HL-60 (cell line): ENCODE data around the gene EPHA4.

Experiments
- DNase-seq, 2 experiments: peaks; one replicate each; pipeline ENCODE4 v3.0.0-alpha.2; 2010 to 2020; ENCODE audit warnings: low read depth in 1 of 2, low spot score in 1 of 2
- H3K27ac ChIP-seq: fragments of 250-450 bp; sonication (Bioruptor Pico); replicated peaks from 2 replicates; pipeline ENCODE4 v1.5.1; 2020; ENCODE audit warnings: mild to moderate bottlenecking, moderate library complexity
- H3K27me3 ChIP-seq: fragments of 250-450 bp; sonication (Bioruptor Pico); 2 replicates; pipeline ENCODE4 v1.5.1; 2021; ENCODE audit warnings: mild to moderate bottlenecking, moderate library complexity; ENCODE audit not compliant: insufficient read depth, poor library complexity, severe bottlenecking
- H3K4me3 ChIP-seq: replicated peaks from 2 replicates; pipeline ENCODE4 v1.5.1; 2011; ENCODE audit warnings: mild to moderate bottlenecking, control low read depth, low read length; ENCODE audit not compliant: insufficient read depth
- CTCF ChIP-seq: IDR thresholded peaks from one replicate; pipeline ENCODE4 v1.5.1; 2011; ENCODE audit warnings: low read length, control low read depth, inconsistent platforms; ENCODE audit not compliant: insufficient read depth
- GABPA ChIP-seq: IDR thresholded peaks from 2 replicates; pipeline ENCODE4 v1.6.1; 2012; ENCODE audit warnings: low read depth
- POLR2AphosphoS5 ChIP-seq: IDR thresholded peaks from 2 replicates; pipeline ENCODE4 v1.6.1; 2012; ENCODE audit warnings: low read depth
- REST ChIP-seq: IDR thresholded peaks from 2 replicates; pipeline ENCODE4 v1.6.1; 2012; ENCODE audit warnings: low read depth; ENCODE audit not compliant: insufficient replicate concordance
- SPI1 ChIP-seq: IDR thresholded peaks from 2 replicates; pipeline ENCODE4 v1.6.1; 2012; ENCODE audit warnings: low read depth, mild to moderate bottlenecking, borderline replicate concordance

Gene EPHA4

GRCh38 chr2:221467610-221468009 lies 104.5 kb downstream of the EPHA4 start:
- no peak for DNase-seq
- H3K27ac ChIP-seq, result no peak overlapping the region
- no peaks in the 10 kb centered on the region for H3K27me3 ChIP-seq

GRCh38 chr2:221466744-221467143 lies 105.4 kb downstream of the EPHA4 start:
- DNase-seq, result no peak
- Histone ChIP-seq H3K27ac (no peak overlapping the region), H3K4me3 (no peak overlapping the region), H3K27me3 (no peaks in the 10 kb centered on the region)
- TF ChIP-seq GABPA (no peak), SPI1 (no peak), POLR2AphosphoS5 (no peak), REST (no peak), CTCF (no peak)

More at GRCh38 chr2:221467610-221468009, 104.5 kb downstream of the EPHA4 start:
- TF ChIP-seq SPI1, result no peak
- no peak for TF ChIP-seq POLR2AphosphoS5
- TF ChIP-seq GABPA, result no peak
- TF ChIP-seq REST, result no peak
- TF ChIP-seq CTCF, result no peak
- H3K4me3 ChIP-seq, result no peak overlapping the region

GRCh38 chr2:221465776-221466175 lies 106.3 kb downstream of the EPHA4 start:
- DNase-seq, result peak in 1 of 2 experiments; percentile 7
- Histone ChIP-seq H3K27ac (no peak overlapping the region), H3K27me3 (peaks cover 3% of the 10 kb centered on the region), H3K4me3 (no peak overlapping the region)
- no peak for TF ChIP-seq POLR2AphosphoS5
- no peak for TF ChIP-seq REST
- TF ChIP-seq GABPA, result no peak
- TF ChIP-seq CTCF, result no peak
- no peak for TF ChIP-seq SPI1
